Neuronal stem cell (in vitro differentiated cells): ENCODE data around the gene RBL1.
"Not testable (repeated sequence)": the region's sequence is repeated elsewhere in the genome, so short reads cannot be mapped to it uniquely, and the experiment has no call there.

Source experiments
- DNase-seq: peaks from one replicate; pipeline ENCODE4 v3.0.0-alpha.2; 2013; ENCODE audit warnings: low spot score
- H2AFZ ChIP-seq: one replicate; pipeline ENCODE4 v1.6.1; 2013; ENCODE audit warnings: mild to moderate bottlenecking, low read length, inconsistent platforms
- H2AK5ac ChIP-seq: 2 replicates; pipeline ENCODE4 v1.6.1; 2013; ENCODE audit warnings: low read depth, mild to moderate bottlenecking, inconsistent platforms, low read length, moderate library complexity, mixed read lengths
- H2BK120ac ChIP-seq: 2 replicates; pipeline ENCODE4 v1.6.1; 2013; ENCODE audit warnings: low read depth, mild to moderate bottlenecking, inconsistent platforms, low read length, moderate library complexity, mixed read lengths
- H2BK12ac ChIP-seq: one replicate; pipeline ENCODE4 v1.6.1; 2013; ENCODE audit warnings: low read length, inconsistent platforms
- H2BK15ac ChIP-seq: 2 replicates; pipeline ENCODE4 v1.6.1; 2013; ENCODE audit warnings: mild to moderate bottlenecking, low read length, inconsistent platforms, mixed read lengths
- H2BK5ac ChIP-seq: one replicate; pipeline ENCODE4 v1.6.1; 2013; ENCODE audit warnings: inconsistent platforms, mild to moderate bottlenecking, low read length, moderate library complexity
- H3K14ac ChIP-seq: one replicate; pipeline ENCODE4 v1.6.1; 2013; ENCODE audit warnings: low read length, inconsistent platforms
- H3K18ac ChIP-seq: 2 replicates; pipeline ENCODE4 v1.6.1; 2013; ENCODE audit warnings: low read length, inconsistent platforms
- H3K23ac ChIP-seq: 2 replicates; pipeline ENCODE4 v1.6.1; 2013; ENCODE audit warnings: low read depth, mild to moderate bottlenecking, mixed read lengths, low read length, inconsistent platforms; ENCODE audit not compliant: poor library complexity
- H3K27ac ChIP-seq: replicated peaks from 3 replicates; pipeline ENCODE4 v1.5.1; 2013; ENCODE audit warnings: low read length, inconsistent platforms
- H3K27me3 ChIP-seq, 3 experiments: 2 replicates each; pipeline ENCODE4 v1.6.1; 2013; ENCODE audit warnings: low read length in 3 of 3, mild to moderate bottlenecking in 2 of 3, inconsistent platforms in 1 of 3, low read depth in 1 of 3, mixed read lengths in 1 of 3, moderate library complexity in 1 of 3; ENCODE audit not compliant: control insufficient read depth in 3 of 3, insufficient read depth in 3 of 3
- H3K36me3 ChIP-seq, 2 donors: replicated peaks in 1 of 2; 2 replicates each; pipeline ENCODE4 v1.6.1; 2013; ENCODE audit warnings: low read length in 2 of 2; ENCODE audit not compliant: control insufficient read depth in 2 of 2, insufficient read depth in 2 of 2
- H3K4ac ChIP-seq: 2 replicates; pipeline ENCODE4 v1.6.1; 2013; ENCODE audit warnings: inconsistent platforms, mild to moderate bottlenecking, low read length, moderate library complexity
- H3K4me1 ChIP-seq, 2 donors: 1 replicate in 1 of 2; 2 replicates in 1 of 2; pipeline ENCODE4 v1.6.1; 2013; ENCODE audit warnings: low read length in 2 of 2, low read depth in 1 of 2; ENCODE audit not compliant: control insufficient read depth in 2 of 2, insufficient read depth in 1 of 2
- H3K4me2 ChIP-seq: one replicate; pipeline ENCODE4 v1.6.1; 2013; ENCODE audit warnings: mild to moderate bottlenecking, low read length, inconsistent platforms; ENCODE audit not compliant: insufficient read depth, poor library complexity, severe bottlenecking
- H3K4me3 ChIP-seq, 2 donors: 2 replicates each; pipeline ENCODE4 v1.5.1; 2013; ENCODE audit warnings: low read length in 2 of 2, mild to moderate bottlenecking in 2 of 2, inconsistent platforms in 1 of 2, moderate library complexity in 1 of 2
- H3K79me1 ChIP-seq: one replicate; pipeline ENCODE4 v1.6.1; 2013; ENCODE audit warnings: low read depth, mild to moderate bottlenecking, inconsistent platforms, low read length, moderate library complexity
- H3K9ac ChIP-seq: one replicate; pipeline ENCODE4 v1.6.1; 2013; ENCODE audit warnings: mild to moderate bottlenecking, low read depth, low read length, inconsistent platforms; ENCODE audit not compliant: poor library complexity
- H3K9me3 ChIP-seq, 2 donors: replicated peaks in 1 of 2; 2 replicates each; pipeline versions ENCODE3 to v1.6.1; 2013; ENCODE audit warnings: low read length in 2 of 2, mild to moderate bottlenecking in 2 of 2, inconsistent platforms in 1 of 2, low read depth in 1 of 2, mixed read lengths in 1 of 2, moderate library complexity in 1 of 2; ENCODE audit not compliant: control insufficient read depth in 2 of 2, insufficient read depth in 1 of 2
- H4K8ac ChIP-seq: one replicate; pipeline ENCODE4 v1.6.1; 2013; ENCODE audit warnings: low read depth, mild to moderate bottlenecking, inconsistent platforms, low read length, moderate library complexity
- H4K91ac ChIP-seq: one replicate; pipeline ENCODE4 v1.6.1; 2013; ENCODE audit warnings: low read length, low read depth, mild to moderate bottlenecking, inconsistent platforms; ENCODE audit not compliant: poor library complexity
- WGBS, 2 donors: extraction: QIAGEN DNeasy Blood & Tissue Kit; methylation state at CpG; one replicate each; pipeline ENCODE4 v1.1.7; 2013; ENCODE audit warnings: missing lambda C conversion rate in 2 of 2, mixed read lengths in 1 of 2; ENCODE audit not compliant: insufficient read length in 2 of 2, insufficient replicate concordance in 1 of 2; ENCODE audit errors: extremely low coverage in 2 of 2; 5-methylcytosine and 5-hydroxymethylcytosine counted together

RBL1 gene

GRCh38 chr20:37069563-37069962 lies 26.2 kb downstream of the RBL1 start:
- H3K18ac ChIP-seq, H3K27ac ChIP-seq, H2BK5ac ChIP-seq, H4K91ac ChIP-seq, H4K8ac ChIP-seq, H2BK120ac ChIP-seq, H3K4me3 ChIP-seq, H3K79me1 ChIP-seq, H3K4ac ChIP-seq, H3K23ac ChIP-seq, H3K14ac ChIP-seq, H2BK12ac ChIP-seq, H3K9me3 ChIP-seq, H3K9ac ChIP-seq, H3K4me1 ChIP-seq, H2AK5ac ChIP-seq, H2AFZ ChIP-seq, H3K27me3 ChIP-seq, H2BK15ac ChIP-seq, DNase-seq, H3K4me2 ChIP-seq: not testable (repeated sequence)
- H3K36me3 ChIP-seq, result peaks cover 11 to 72% of the 10 kb centered on the region in 2 donors
- no CpG with 5 or more reads among the region's 25 CpGs for WGBS, 2 donors

GRCh38 chr20:37066168-37066567 lies 29.6 kb downstream of the RBL1 start:
- H3K4me3 ChIP-seq, result no peak overlapping the region
- H3K4ac ChIP-seq, result no peak overlapping the region
- no peak overlapping the region for H3K4me2 ChIP-seq

GRCh38 chr20:37055276-37055675 lies 40.5 kb downstream of the RBL1 start:
- Histone ChIP-seq H3K18ac (no peak overlapping the region), H3K9me3 (no peaks in the 10 kb centered on the region), H3K4me2 (no peak overlapping the region), H4K8ac (no peak overlapping the region), H3K4me3 (no peak overlapping the region), H3K14ac (no peak overlapping the region), H3K79me1 (no peaks in the 10 kb centered on the region), H2AK5ac (no peak overlapping the region), H2AFZ (no peak overlapping the region), H3K23ac (no peak overlapping the region), H2BK12ac (no peak overlapping the region), H3K4ac (no peak overlapping the region), H3K27me3 (no peaks in the 10 kb centered on the region), H2BK15ac (no peak overlapping the region), H2BK5ac (no peak overlapping the region), H3K36me3 (peaks cover 27 to 96% of the 10 kb centered on the region in 2 donors), H3K4me1 (no peaks in the 10 kb centered on the region), H2BK120ac (no peak overlapping the region), H3K9ac (no peak overlapping the region), H3K27ac (no peak overlapping the region), H4K91ac (no peak overlapping the region)
- WGBS, 2 donors, result no CpG with 5 or more reads among the region's 3 CpGs
- DNase-seq, result no peak

More at GRCh38 chr20:37066168-37066567, 29.6 kb downstream of the RBL1 start:
- H3K9me3 ChIP-seq, result peaks cover 1 to 2% of the 10 kb centered on the region in 2 donors
- H3K36me3 ChIP-seq, result peaks cover 12 to 73% of the 10 kb centered on the region in 2 donors
- H2BK5ac ChIP-seq, result no peak overlapping the region
- no peaks in the 10 kb centered on the region for H3K79me1 ChIP-seq
- no peak overlapping the region for H3K23ac ChIP-seq
- no peak overlapping the region for H2AFZ ChIP-seq
- WGBS, 2 donors, result no CpG with 5 or more reads among the region's 2 CpGs
- H4K8ac ChIP-seq, result no peak overlapping the region
- no peak overlapping the region for H3K27ac ChIP-seq
- H3K4me1 ChIP-seq, result no peaks in the 10 kb centered on the region
- no peak overlapping the region for H3K18ac ChIP-seq
- H2BK15ac ChIP-seq, result no peak overlapping the region
- no peak overlapping the region for H2AK5ac ChIP-seq
- H2BK12ac ChIP-seq, result no peak overlapping the region
- H3K9ac ChIP-seq, result no peak overlapping the region
- no peak for DNase-seq
- no peaks in the 10 kb centered on the region for H3K27me3 ChIP-seq
- H3K14ac ChIP-seq, result no peak overlapping the region
- no peak overlapping the region for H4K91ac ChIP-seq
- H2BK120ac ChIP-seq, result no peak overlapping the region

- Histone ChIP-seq H2BK5ac (no peak overlapping the region), H3K23ac (no peak overlapping the region), H4K8ac (no peak overlapping the region), H3K4me2 (no peak overlapping the region), H3K4ac (no peak overlapping the region), H3K4me1 (no peaks in the 10 kb centered on the region), H3K18ac (no peak overlapping the region), H3K4me3 (no peak overlapping the region), H3K9me3 (no peaks in the 10 kb centered on the region), H3K27ac (no peak overlapping the region), H2AFZ (no peak overlapping the region), H2AK5ac (no peak overlapping the region), H3K14ac (no peak overlapping the region), H3K27me3 (no peaks in the 10 kb centered on the region), H2BK120ac (no peak overlapping the region), H3K79me1 (no peaks in the 10 kb centered on the region), H2BK15ac (no peak overlapping the region), H2BK12ac (no peak overlapping the region), H4K91ac (no peak overlapping the region), H3K36me3 (peaks cover 18 to 96% of the 10 kb centered on the region in 2 donors), H3K9ac (no peak overlapping the region)
- DNase-seq, result no peak
- WGBS, 2 donors, result no CpG with 5 or more reads among the region's 4 CpGs
Measured at GRCh38 chr20:37053230-37053950, 42.4 kb downstream of the RBL1 start.
